NCI-H1105 treated with DMSO at 0.1 percent for 48 hours (cell line): Measurements from ENCODE around the gene GPX1.

Experiments used
- DNase-seq: peaks from one replicate; lab custom pipeline; 2025; lab: John Stamatoyannopoulos, UW

GPX1 gene

DNA sequence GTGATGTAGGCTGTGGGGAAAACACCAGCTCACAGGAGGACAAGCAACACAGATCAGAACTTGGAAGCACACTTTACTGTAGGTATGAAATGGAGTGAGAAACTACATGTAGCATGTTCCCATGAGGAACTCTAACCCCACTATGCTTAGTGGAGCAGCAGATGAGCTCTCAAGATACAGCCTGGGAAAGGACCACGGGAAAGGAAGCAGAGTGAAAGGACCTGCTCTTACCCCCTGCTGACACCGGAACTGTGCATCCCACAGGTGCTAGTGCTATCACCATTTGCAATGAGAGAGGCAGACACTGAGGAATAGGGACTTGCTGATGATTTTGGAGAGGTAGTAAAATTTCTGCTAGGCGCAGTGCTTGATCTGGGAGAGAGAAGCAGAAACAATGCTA, 46.9 kb downstream of the GPX1 start:
- DNase-seq = no peak

DNA sequence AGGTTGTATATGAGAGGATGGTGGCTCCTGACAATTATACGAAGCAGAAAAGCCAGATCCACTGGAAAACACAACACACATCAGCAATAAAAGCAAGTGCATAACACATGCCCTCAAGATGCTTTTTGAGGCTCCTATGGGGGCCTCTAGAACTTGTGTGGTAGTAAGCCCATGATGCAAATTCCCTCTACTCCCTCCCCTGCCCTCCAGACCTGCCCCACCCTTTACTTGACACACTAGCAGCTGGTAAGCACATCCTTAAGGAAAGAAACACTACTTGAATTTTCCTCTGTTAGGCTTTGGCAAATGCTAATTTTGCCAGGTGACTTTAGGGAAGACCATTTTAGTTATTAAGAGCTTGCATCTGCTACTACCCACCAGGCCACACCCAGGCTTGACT, 47.5 kb downstream of the GPX1 start:
- DNase-seq = no peak
